ENCODE results near the gene AGBL3.

Gene AGBL3

GRCh38 chr7:134986363-134987251, at the start of gene AGBL3:
Gene AGBL3 (plus strand): TSS chr7:134986508. CDS start chr7:134987934, 1,426 bp downstream.
- DNase-seq (ENCODE audit: low spot score): peak; percentile 97

GRCh38 chr7:134936893-134937510, 49.3 kb upstream of the AGBL3 start:
- DNase-seq (ENCODE audit: low spot score): no peak

- DNase-seq (ENCODE audit: low spot score): no peak
Observed at GRCh38 chr7:134938141-134938540, 48.2 kb upstream of the AGBL3 start.

GRCh38 chr7:134939136-134939535, 47.2 kb upstream of the AGBL3 start:
- DNase-seq (ENCODE audit: low spot score): no peak

GRCh38 chr7:134940729-134941128, 45.6 kb upstream of the AGBL3 start:
- no peak for DNase-seq (ENCODE audit: low spot score)

- DNase-seq (ENCODE audit: low spot score): no peak
Observed at GRCh38 chr7:134941185-134941900, 45.0 kb upstream of the AGBL3 start.

GRCh38 chr7:134941952-134942351, 44.4 kb upstream of the AGBL3 start:
- no peak for DNase-seq (ENCODE audit: low spot score)

- no peak for DNase-seq (ENCODE audit: low spot score)
Observed at GRCh38 chr7:134942690-134943466, 43.4 kb upstream of the AGBL3 start.

GRCh38 chr7:134943785-134944400, 42.4 kb upstream of the AGBL3 start:
- peak; percentile 41 for DNase-seq (ENCODE audit: low spot score)

- no peak for DNase-seq (ENCODE audit: low spot score)
Observed at GRCh38 chr7:134945691-134946090, 40.6 kb upstream of the AGBL3 start.

GRCh38 chr7:134946260-134946659, 40.0 kb upstream of the AGBL3 start:
- DNase-seq (ENCODE audit: low spot score): no peak

GRCh38 chr7:134947329-134947728, 39.0 kb upstream of the AGBL3 start:
- DNase-seq (ENCODE audit: low spot score): no peak

- no peak for DNase-seq (ENCODE audit: low spot score)
Observed at GRCh38 chr7:134947831-134948230, 38.5 kb upstream of the AGBL3 start.

- DNase-seq (ENCODE audit: low spot score): no peak
Observed at GRCh38 chr7:134948246-134948645, 38.1 kb upstream of the AGBL3 start.

GRCh38 chr7:134948736-134949135, 37.6 kb upstream of the AGBL3 start:
- DNase-seq (ENCODE audit: low spot score): no peak

GRCh38 chr7:134949171-134949570, 37.1 kb upstream of the AGBL3 start:
- DNase-seq (ENCODE audit: low spot score): no peak

GRCh38 chr7:134954197-134955082, 31.9 kb upstream of the AGBL3 start:
- DNase-seq (ENCODE audit: low spot score): peak; percentile 62

- DNase-seq (ENCODE audit: low spot score): no peak
Observed at GRCh38 chr7:134957005-134957404, 29.3 kb upstream of the AGBL3 start.

GRCh38 chr7:134959810-134960209, 26.5 kb upstream of the AGBL3 start:
- DNase-seq (ENCODE audit: low spot score): no peak

GRCh38 chr7:134962270-134962780, 24.0 kb upstream of the AGBL3 start:
- no peak for DNase-seq (ENCODE audit: low spot score)
